Spleen (tissue), 11 donors: ENCODE results near the gene PLEKHA5. TPM values are rescaled to one million over a fixed set of nuclear protein-coding genes. Genes with fewer than 3 reads are reported as not detected.

Experiments
- DNase-seq: peaks from one replicate; pipeline ENCODE4 v3.0.0-alpha.2; 2020
- H3K27ac ChIP-seq, 8 donors: fragments of 200-600 bp; sonication (generic) in 7 of 8; 1 replicate in 4 of 8; 2 replicates in 4 of 8; pipeline versions ENCODE4 v1.5.0 to v1.8.0; 2016 to 2021; ENCODE audit warnings: inconsistent platforms in 4 of 8, mild to moderate bottlenecking in 4 of 8, moderate library complexity in 1 of 8
- H3K27me3 ChIP-seq, 7 donors: fragments of 200-600 bp; sonication (generic) in 6 of 7; replicated peaks in 1 of 7; 1 replicate in 4 of 7; 2 replicates in 3 of 7; pipeline versions ENCODE4 v1.5.0 to v1.8.0; 2016 to 2021; ENCODE audit warnings: inconsistent platforms in 3 of 7, mild to moderate bottlenecking in 1 of 7
- H3K36me3 ChIP-seq, 6 donors: fragments of 200-600 bp; sonication (generic) in 5 of 6; 1 replicate in 4 of 6; 2 replicates in 2 of 6; pipeline versions ENCODE4 v1.5.0 to v1.8.0; 2016 to 2021; ENCODE audit warnings: inconsistent platforms in 2 of 6
- H3K4me1 ChIP-seq, 6 donors: fragments of 200-600 bp; sonication (generic) in 5 of 6; 1 replicate in 3 of 6; 2 replicates in 3 of 6; pipeline versions ENCODE4 v1.5.0 to v1.8.0; 2016 to 2021; ENCODE audit warnings: inconsistent platforms in 3 of 6
- H3K4me3 ChIP-seq, 8 donors: fragments of 200-600 bp; sonication (generic) in 7 of 8; 1 replicate in 4 of 8; 2 replicates in 4 of 8; pipeline versions ENCODE4 v1.5.0 to v1.8.0; 2016 to 2021; ENCODE audit warnings: inconsistent platforms in 4 of 8, mild to moderate bottlenecking in 4 of 8, moderate library complexity in 2 of 8
- H3K9me3 ChIP-seq, 8 donors: fragments of 200-600 bp; sonication (generic) in 7 of 8; 1 replicate in 4 of 8; 2 replicates in 4 of 8; pipeline versions ENCODE4 v1.5.0 to v1.8.0; 2016 to 2021; ENCODE audit warnings: inconsistent platforms in 4 of 8
- CTCF ChIP-seq, 11 experiments: fragments of 200-600 bp in 7 of 11; fragments of 450-650 bp in 4 of 11; sonication (generic) in 4 of 11; IDR thresholded peaks in 8 of 11; conservative IDR thresholded peaks in 3 of 11; 1 replicate in 7 of 11; 2 replicates in 4 of 11; pipeline versions ENCODE4 v1.4.0 to v1.8.0; 2016 to 2021; ENCODE audit warnings: antibody characterized with exemption in 11 of 11, inconsistent platforms in 4 of 11, mild to moderate bottlenecking in 1 of 11
- POLR2A ChIP-seq, 3 donors: fragments of 450-650 bp; IDR thresholded peaks; one replicate each; pipeline ENCODE4 v1.5.1; 2017; ENCODE audit warnings: antibody characterized with exemption in 3 of 3, mild to moderate bottlenecking in 1 of 3
- POLR2AphosphoS5 ChIP-seq, 3 donors: sonication (generic); formaldehyde crosslinking; IDR thresholded peaks; one replicate each; pipeline ENCODE4 v1.5.1; 2017; ENCODE audit warnings: antibody characterized with exemption in 3 of 3
- WGBS, 5 donors: extraction: QIAGEN DNeasy Blood & Tissue Kit in 3 of 5; methylation state at CpG; one replicate each; pipeline versions ENCODE4 v1.1.5 to v1.1.7; 2013 to 2018; 5-methylcytosine and 5-hydroxymethylcytosine counted together
- intact Hi-C: fragments of 100-400 bp; cut with DNase I; formaldehyde crosslinking; loops from one replicate; pipeline ENCODE4 v1.15.0; 2023; ENCODE audit warnings: low total_unique reads
- polyA plus RNA-seq, 3 donors: library from polyadenylated mRNA; stranded (reverse); fragments of 200-250 nt; gene quantifications; one replicate each; pipeline ENCODE4 v1.2.1, GENCODE V29; 2013
- total RNA-seq, 7 donors: library from RNA; depleted of rRNA in 3 of 7; stranded (reverse); fragments of >200 nt in 3 of 7; fragmentation: NEBNext Ultra II Directional in 4 of 7; extraction: Animal tissue kit (Norgen Biotek cat#: 25700) in 4 of 7; gene quantifications; one replicate each; pipeline versions ENCODE4 v1.1.0 to v1.2.1, GENCODE V29; 2016 to 2021
- donor health status: healthy with polysubstance abuse.
- donor health status: DM: no; HTN: no; CAD: no; lungs with moderate emphysema.
- donor health status: DM: no; HTN: no; CAD: no.
- donor health status: Bipolar disorder and iron deficiency.
- donor health status: healthy.
- donor health status: DM: no; HTN: no; CAD: no.
- donor health status: DM: yes; HTN: yes; CAD: no.

The PLEKHA5 gene
- total and polyA plus RNA-seq, 10 donors = 1.3 to 13.6 (median 6.5) TPM

- no peak for DNase-seq
- WGBS, 5 donors = 73 to 86% (median 81%) methylated on average over 2 of the region's 2 CpGs
- Histone ChIP-seq H3K4me3 (no peak overlapping the region), H3K36me3 (no peaks in the 10 kb centered on the region), H3K27me3 (no peaks in the 10 kb centered on the region), H3K4me1 (no peaks in the 10 kb centered on the region), H3K27ac (no peak overlapping the region), H3K9me3 (peaks cover 0 to 13% (median 2%) of the 10 kb centered on the region in 8 donors)
- TF ChIP-seq POLR2AphosphoS5 (IDR thresholded peaks at IDR 0.05) = no peak
- no peak for TF ChIP-seq POLR2A (IDR thresholded peaks at IDR 0.05)
- no peak for TF ChIP-seq CTCF (IDR thresholded peaks at IDR 0.05 in 8 of 11, conservative IDR thresholded peaks at IDR 0.05 in 3 of 11)
- intact Hi-C loops = no loop called here
Observed at GRCh38 chr12:19209661-19210060, 80.1 kb downstream of the PLEKHA5 start.

GRCh38 chr12:19211802-19212201 is 82.3 kb downstream of the PLEKHA5 start:
- Histone ChIP-seq H3K27ac (no peak overlapping the region), H3K4me1 (no peaks in the 10 kb centered on the region), H3K27me3 (no peaks in the 10 kb centered on the region), H3K4me3 (no peak overlapping the region), H3K36me3 (no peaks in the 10 kb centered on the region), H3K9me3 (peaks cover 0 to 13% (median 2%) of the 10 kb centered on the region in 8 donors)
- 89 to 92% (median 91%) methylated on average over 4 of the region's 4 CpGs for WGBS, 5 donors
- TF ChIP-seq POLR2A (IDR thresholded peaks at IDR 0.05) (no peak), POLR2AphosphoS5 (IDR thresholded peaks at IDR 0.05) (no peak), CTCF (IDR thresholded peaks at IDR 0.05 in 8 of 11, conservative IDR thresholded peaks at IDR 0.05 in 3 of 11) (no peak)
- DNase-seq = no peak
- intact Hi-C loops = no loop called here

GRCh38 chr12:19212245-19212644 is 82.7 kb downstream of the PLEKHA5 start:
- no peaks in the 10 kb centered on the region for H3K36me3 ChIP-seq
- H3K27me3 ChIP-seq = no peaks in the 10 kb centered on the region
- H3K4me3 ChIP-seq = no peak overlapping the region
- H3K4me1 ChIP-seq = no peaks in the 10 kb centered on the region
- WGBS, 5 donors = 94 to 98% (median 96%) methylated on average over 9 of the region's 9 CpGs
- H3K27ac ChIP-seq = no peak overlapping the region
- H3K9me3 ChIP-seq = peaks cover 0 to 13% (median 2%) of the 10 kb centered on the region in 8 donors
- DNase-seq = no peak
- intact Hi-C loops = no loop called here
- TF ChIP-seq CTCF (IDR thresholded peaks at IDR 0.05 in 8 of 11, conservative IDR thresholded peaks at IDR 0.05 in 3 of 11) = no peak
- TF ChIP-seq POLR2AphosphoS5 (IDR thresholded peaks at IDR 0.05) = no peak
- TF ChIP-seq POLR2A (IDR thresholded peaks at IDR 0.05) = no peak

GRCh38 chr12:19214020-19214419 is 84.5 kb downstream of the PLEKHA5 start:
- Histone ChIP-seq H3K4me3 (no peak overlapping the region), H3K36me3 (no peaks in the 10 kb centered on the region), H3K27ac (no peak overlapping the region), H3K27me3 (no peaks in the 10 kb centered on the region), H3K4me1 (no peaks in the 10 kb centered on the region), H3K9me3 (peaks cover 0 to 10% (median 2%) of the 10 kb centered on the region in 8 donors)
- intact Hi-C loops = no loop called here
- TF ChIP-seq POLR2A (IDR thresholded peaks at IDR 0.05) (no peak), CTCF (IDR thresholded peaks at IDR 0.05 in 8 of 11, conservative IDR thresholded peaks at IDR 0.05 in 3 of 11) (no peak), POLR2AphosphoS5 (IDR thresholded peaks at IDR 0.05) (no peak)
- WGBS, 5 donors = 75 to 92% (median 88%) methylated on average over 1 of the region's 1 CpG
- DNase-seq = no peak
